ENCODE results near the gene TRABD2B.

TRABD2B gene

GRCh38 chr1:47991187-47991586 is 6.0 kb downstream of the TRABD2B start:
- no peak for DNase-seq

GRCh38 chr1:47990286-47990685 is 6.9 kb downstream of the TRABD2B start:
- no peak for DNase-seq

GRCh38 chr1:47987601-47988000 is 9.6 kb downstream of the TRABD2B start:
- no peak for DNase-seq

- peak; percentile 52 to 73 for DNase-seq
These were observed 10.4 kb downstream of the TRABD2B start for GRCh38 chr1:47986761-47987200.

GRCh38 chr1:47985018-47985417 is 12.2 kb downstream of the TRABD2B start:
- no peak for DNase-seq

GRCh38 chr1:47984175-47984789 is 12.9 kb downstream of the TRABD2B start:
- no peak for DNase-seq

GRCh38 chr1:47983691-47984090 is 13.5 kb downstream of the TRABD2B start:
- no peak for DNase-seq

- no peak for DNase-seq
These were observed 15.4 kb downstream of the TRABD2B start for GRCh38 chr1:47981667-47982350.

GRCh38 chr1:47980501-47980900 is 16.7 kb downstream of the TRABD2B start:
- no peak for DNase-seq

- no peak for DNase-seq
These were observed 17.5 kb downstream of the TRABD2B start for GRCh38 chr1:47979724-47980123.

- no peak for DNase-seq
These were observed 18.7 kb downstream of the TRABD2B start for GRCh38 chr1:47978486-47978885.

- DNase-seq: no peak
These were observed 20.5 kb downstream of the TRABD2B start for GRCh38 chr1:47976728-47977127.

GRCh38 chr1:47976267-47976666 is 20.9 kb downstream of the TRABD2B start:
- no peak for DNase-seq

GRCh38 chr1:47975302-47975921 is 21.8 kb downstream of the TRABD2B start:
- DNase-seq: no peak

- DNase-seq: peak in 1 of 2 experiments; percentile 11
These were observed 24.2 kb downstream of the TRABD2B start for GRCh38 chr1:47972864-47973432.

GRCh38 chr1:47971385-47972160 is 25.6 kb downstream of the TRABD2B start:
- no peak for DNase-seq

- no peak for DNase-seq
These were observed 26.3 kb downstream of the TRABD2B start for GRCh38 chr1:47970882-47971281.

GRCh38 chr1:47969478-47969877 is 27.7 kb downstream of the TRABD2B start:
- DNase-seq: no peak

- no peak for DNase-seq
These were observed 28.7 kb downstream of the TRABD2B start for GRCh38 chr1:47968556-47968888.

- no peak for DNase-seq
These were observed 29.2 kb downstream of the TRABD2B start for GRCh38 chr1:47967864-47968555.

- DNase-seq: no peak
These were observed 31.4 kb downstream of the TRABD2B start for GRCh38 chr1:47965816-47966215.

- no peak for DNase-seq
These were observed 32.5 kb downstream of the TRABD2B start for GRCh38 chr1:47964636-47965035.

Data from NCI-H524 (cell line).